ENCODE results near the gene RUBCN.

Gene RUBCN

GRCh38 chr3:197749601-197750395 is 13.1 kb upstream of the RUBCN start, which contains the start of gene FYTTD1:
Gene FYTTD1 (plus strand): TSS chr3:197749883. CDS start chr3:197749972, 89 bp downstream.
- H3K9me3 ChIP-seq (ENCODE audit: control insufficient read depth, low read length): no peaks in the 10 kb centered on the region
- H3K4me1 ChIP-seq (ENCODE audit: control insufficient read depth, insufficient read depth, low read length): peaks cover 30% of the 10 kb centered on the region
- H3K9ac ChIP-seq (ENCODE audit: low read length): peak within 1 kb of the TSS; percentile 92
- no peaks in the 10 kb centered on the region for H3K27me3 ChIP-seq (replicated peaks; ENCODE audit: control insufficient read depth, insufficient read depth, low read length)
- H3K4me3 ChIP-seq (ENCODE audit: low read length): peak within 1 kb of the TSS; percentile 97
- DNase-seq (ENCODE audit: low read depth): peak; percentile 98
- H3K36me3 ChIP-seq (ENCODE audit: control insufficient read depth, insufficient read depth, low read length, severe bottlenecking): no peaks in the 10 kb centered on the region

- Histone ChIP-seq H3K9me3 (ENCODE audit: control insufficient read depth, low read length) (no peaks in the 10 kb centered on the region), H3K27me3 (replicated peaks; ENCODE audit: control insufficient read depth, insufficient read depth, low read length) (no peaks in the 10 kb centered on the region), H3K4me3 (ENCODE audit: low read length) (peak overlapping the region; percentile 97), H3K36me3 (ENCODE audit: control insufficient read depth, insufficient read depth, low read length, severe bottlenecking) (no peaks in the 10 kb centered on the region), H3K9ac (ENCODE audit: low read length) (peak overlapping the region; percentile 92), H3K4me1 (ENCODE audit: control insufficient read depth, insufficient read depth, low read length) (peaks cover 30% of the 10 kb centered on the region)
- peak; percentile 74 for DNase-seq (ENCODE audit: low read depth)
Observed at GRCh38 chr3:197749315-197749600, 12.6 kb upstream of the RUBCN start.

GRCh38 chr3:197748597-197749314 is 12.1 kb upstream of the RUBCN start:
- Histone ChIP-seq H3K9me3 (ENCODE audit: control insufficient read depth, low read length) (no peaks in the 10 kb centered on the region), H3K27me3 (replicated peaks; ENCODE audit: control insufficient read depth, insufficient read depth, low read length) (no peaks in the 10 kb centered on the region), H3K4me3 (ENCODE audit: low read length) (peak overlapping the region; percentile 97), H3K9ac (ENCODE audit: low read length) (peak overlapping the region; percentile 92), H3K4me1 (ENCODE audit: control insufficient read depth, insufficient read depth, low read length) (peaks cover 30% of the 10 kb centered on the region), H3K36me3 (ENCODE audit: control insufficient read depth, insufficient read depth, low read length, severe bottlenecking) (no peaks in the 10 kb centered on the region)
- peak; percentile 67 for DNase-seq (ENCODE audit: low read depth)

- H3K4me1 ChIP-seq (ENCODE audit: control insufficient read depth, insufficient read depth, low read length): peaks cover 24% of the 10 kb centered on the region
- DNase-seq (ENCODE audit: low read depth): no peak
- no peaks in the 10 kb centered on the region for H3K27me3 ChIP-seq (replicated peaks; ENCODE audit: control insufficient read depth, insufficient read depth, low read length)
- no peaks in the 10 kb centered on the region for H3K36me3 ChIP-seq (ENCODE audit: control insufficient read depth, insufficient read depth, low read length, severe bottlenecking)
- H3K9me3 ChIP-seq (ENCODE audit: control insufficient read depth, low read length): no peaks in the 10 kb centered on the region
- H3K4me3 ChIP-seq (ENCODE audit: low read length): no peak overlapping the region
- no peak overlapping the region for H3K9ac ChIP-seq (ENCODE audit: low read length)
Observed at GRCh38 chr3:197746801-197747237, 10.1 kb upstream of the RUBCN start.

- peaks cover 17% of the 10 kb centered on the region for H3K4me1 ChIP-seq (ENCODE audit: control insufficient read depth, insufficient read depth, low read length)
Observed at GRCh38 chr3:197746209-197746608, 9.5 kb upstream of the RUBCN start.

GRCh38 chr3:197742787-197743186 is 6.1 kb upstream of the RUBCN start:
- H3K4me3 ChIP-seq (ENCODE audit: low read length): no peak overlapping the region
- DNase-seq (ENCODE audit: low read depth): no peak
- peaks cover under 1% of the 10 kb centered on the region for H3K4me1 ChIP-seq (ENCODE audit: control insufficient read depth, insufficient read depth, low read length)
- H3K36me3 ChIP-seq (ENCODE audit: control insufficient read depth, insufficient read depth, low read length, severe bottlenecking): no peaks in the 10 kb centered on the region
- no peaks in the 10 kb centered on the region for H3K9me3 ChIP-seq (ENCODE audit: control insufficient read depth, low read length)
- H3K9ac ChIP-seq (ENCODE audit: low read length): no peak overlapping the region
- no peaks in the 10 kb centered on the region for H3K27me3 ChIP-seq (replicated peaks; ENCODE audit: control insufficient read depth, insufficient read depth, low read length)

More at GRCh38 chr3:197746209-197746608, 9.5 kb upstream of the RUBCN start:
- no peak overlapping the region for H3K9ac ChIP-seq (ENCODE audit: low read length)
- H3K9me3 ChIP-seq (ENCODE audit: control insufficient read depth, low read length): no peaks in the 10 kb centered on the region
- no peaks in the 10 kb centered on the region for H3K27me3 ChIP-seq (replicated peaks; ENCODE audit: control insufficient read depth, insufficient read depth, low read length)
- no peaks in the 10 kb centered on the region for H3K36me3 ChIP-seq (ENCODE audit: control insufficient read depth, insufficient read depth, low read length, severe bottlenecking)
- H3K4me3 ChIP-seq (ENCODE audit: low read length): no peak overlapping the region
- no peak for DNase-seq (ENCODE audit: low read depth)

GRCh38 chr3:197737749-197738462 is 1.2 kb upstream of the RUBCN start:
- H3K9ac ChIP-seq (ENCODE audit: low read length): peak overlapping the region; percentile 90
- peak overlapping the region; percentile 94 for H3K4me3 ChIP-seq (ENCODE audit: low read length)
- H3K36me3 ChIP-seq (ENCODE audit: control insufficient read depth, insufficient read depth, low read length, severe bottlenecking): no peaks in the 10 kb centered on the region
- no peaks in the 10 kb centered on the region for H3K27me3 ChIP-seq (replicated peaks; ENCODE audit: control insufficient read depth, insufficient read depth, low read length)
- no peaks in the 10 kb centered on the region for H3K9me3 ChIP-seq (ENCODE audit: control insufficient read depth, low read length)
- peaks cover 11% of the 10 kb centered on the region for H3K4me1 ChIP-seq (ENCODE audit: control insufficient read depth, insufficient read depth, low read length)
- no peak for DNase-seq (ENCODE audit: low read depth)

GRCh38 chr3:197737319-197737649 is 580 bp upstream of the RUBCN start:
- H3K9ac ChIP-seq (ENCODE audit: low read length): peak overlapping the region; percentile 90
- H3K27me3 ChIP-seq (replicated peaks; ENCODE audit: control insufficient read depth, insufficient read depth, low read length): no peaks in the 10 kb centered on the region
- H3K9me3 ChIP-seq (ENCODE audit: control insufficient read depth, low read length): no peaks in the 10 kb centered on the region
- no peaks in the 10 kb centered on the region for H3K36me3 ChIP-seq (ENCODE audit: control insufficient read depth, insufficient read depth, low read length, severe bottlenecking)
- peak overlapping the region; percentile 94 for H3K4me3 ChIP-seq (ENCODE audit: low read length)
- DNase-seq (ENCODE audit: low read depth): no peak
- peaks cover 11% of the 10 kb centered on the region for H3K4me1 ChIP-seq (ENCODE audit: control insufficient read depth, insufficient read depth, low read length)

GRCh38 chr3:197736010-197736490 is 654 bp downstream of the RUBCN start:
- peak; percentile 62 for DNase-seq (ENCODE audit: low read depth)
- Histone ChIP-seq H3K36me3 (ENCODE audit: control insufficient read depth, insufficient read depth, low read length, severe bottlenecking) (no peaks in the 10 kb centered on the region), H3K9ac (ENCODE audit: low read length) (peak overlapping the region; percentile 70), H3K4me3 (ENCODE audit: low read length) (peak overlapping the region; percentile 94), H3K9me3 (ENCODE audit: control insufficient read depth, low read length) (no peaks in the 10 kb centered on the region), H3K27me3 (replicated peaks; ENCODE audit: control insufficient read depth, insufficient read depth, low read length) (no peaks in the 10 kb centered on the region), H3K4me1 (ENCODE audit: control insufficient read depth, insufficient read depth, low read length) (peaks cover 11% of the 10 kb centered on the region)

GRCh38 chr3:197734667-197735318 is 1.9 kb downstream of the RUBCN start:
- H3K27me3 ChIP-seq (replicated peaks; ENCODE audit: control insufficient read depth, insufficient read depth, low read length): no peaks in the 10 kb centered on the region
- no peak for DNase-seq (ENCODE audit: low read depth)
- H3K4me3 ChIP-seq (ENCODE audit: low read length): no peak overlapping the region
- peaks cover 14% of the 10 kb centered on the region for H3K4me1 ChIP-seq (ENCODE audit: control insufficient read depth, insufficient read depth, low read length)
- H3K9me3 ChIP-seq (ENCODE audit: control insufficient read depth, low read length): no peaks in the 10 kb centered on the region
- H3K36me3 ChIP-seq (ENCODE audit: control insufficient read depth, insufficient read depth, low read length, severe bottlenecking): no peaks in the 10 kb centered on the region
- no peak overlapping the region for H3K9ac ChIP-seq (ENCODE audit: low read length)

- DNase-seq (ENCODE audit: low read depth): no peak
- Histone ChIP-seq H3K27me3 (replicated peaks; ENCODE audit: control insufficient read depth, insufficient read depth, low read length) (no peaks in the 10 kb centered on the region), H3K9ac (ENCODE audit: low read length) (no peak overlapping the region), H3K9me3 (ENCODE audit: control insufficient read depth, low read length) (no peaks in the 10 kb centered on the region), H3K4me1 (ENCODE audit: control insufficient read depth, insufficient read depth, low read length) (peaks cover 14% of the 10 kb centered on the region), H3K4me3 (ENCODE audit: low read length) (no peak overlapping the region), H3K36me3 (ENCODE audit: control insufficient read depth, insufficient read depth, low read length, severe bottlenecking) (no peaks in the 10 kb centered on the region)
Observed at GRCh38 chr3:197733042-197733441, 3.7 kb downstream of the RUBCN start.
